HG03354 (cell line): ENCODE results near the gene PCSK9.

Experiments
- ATAC-seq: cut with Tn5 transposase; IDR thresholded peaks from one replicate; pipeline ENCODE4 v1.9.1; 2021; ENCODE audit warnings: mild to moderate bottlenecking; ENCODE audit not compliant: unreplicated experiment, poor library complexity, severe bottlenecking

Gene PCSK9

DNA sequence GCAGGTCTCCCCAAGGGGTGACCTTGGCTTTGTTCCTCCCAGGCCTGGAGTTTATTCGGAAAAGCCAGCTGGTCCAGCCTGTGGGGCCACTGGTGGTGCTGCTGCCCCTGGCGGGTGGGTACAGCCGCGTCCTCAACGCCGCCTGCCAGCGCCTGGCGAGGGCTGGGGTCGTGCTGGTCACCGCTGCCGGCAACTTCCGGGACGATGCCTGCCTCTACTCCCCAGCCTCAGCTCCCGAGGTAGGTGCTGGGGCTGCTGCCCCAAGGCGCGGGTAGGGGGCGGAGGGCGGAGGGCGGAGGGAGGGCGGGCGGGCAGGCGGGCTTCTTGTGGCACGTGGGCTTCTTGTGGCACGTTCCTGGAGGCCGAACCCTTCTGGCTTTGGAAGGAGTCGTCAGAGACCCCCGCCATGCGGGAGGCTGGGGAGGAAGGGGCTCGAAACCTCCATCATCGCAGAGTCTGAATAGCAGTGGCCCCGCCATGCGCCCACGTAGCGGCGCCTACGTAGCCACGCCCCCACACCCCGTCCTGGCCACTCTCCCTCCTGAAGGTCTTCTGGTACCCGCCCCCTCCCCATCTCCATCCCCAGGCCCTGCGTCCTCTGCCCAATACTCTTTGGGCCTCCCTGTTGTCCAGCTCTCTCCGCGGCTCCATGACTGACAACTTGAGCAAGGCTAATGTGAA lies 16.7 kb downstream of the PCSK9 start:
- ATAC-seq = no peak

GRCh38 chr1:55056632-55056992 lies 17.3 kb downstream of the PCSK9 start:
- no peak for ATAC-seq

DNA sequence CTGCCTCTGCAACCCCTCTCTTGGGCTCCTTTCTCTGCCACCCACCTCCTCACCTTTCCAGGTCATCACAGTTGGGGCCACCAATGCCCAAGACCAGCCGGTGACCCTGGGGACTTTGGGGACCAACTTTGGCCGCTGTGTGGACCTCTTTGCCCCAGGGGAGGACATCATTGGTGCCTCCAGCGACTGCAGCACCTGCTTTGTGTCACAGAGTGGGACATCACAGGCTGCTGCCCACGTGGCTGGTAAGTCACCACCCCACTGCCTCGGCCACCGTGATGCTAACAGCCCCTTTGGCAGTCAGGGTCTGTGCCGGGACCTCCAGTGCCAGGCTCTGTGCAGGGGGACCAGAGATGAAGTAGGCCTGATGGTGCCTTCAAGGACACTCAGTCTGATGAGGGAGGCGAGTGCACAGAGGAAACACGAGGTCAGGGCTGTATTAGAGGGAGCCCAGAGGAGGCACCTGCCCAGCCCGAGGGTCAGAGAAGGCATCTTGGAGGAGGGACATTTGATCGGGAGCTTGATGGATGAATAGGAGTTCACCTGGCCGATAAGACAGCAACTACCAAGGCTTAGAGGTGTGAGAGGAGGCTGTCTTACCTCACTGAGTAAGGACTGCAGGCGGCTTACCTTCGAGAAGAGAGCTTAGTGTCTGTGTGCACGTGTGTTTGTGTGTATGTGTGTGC lies 18.1 kb downstream of the PCSK9 start:
- ATAC-seq = no peak

DNA sequence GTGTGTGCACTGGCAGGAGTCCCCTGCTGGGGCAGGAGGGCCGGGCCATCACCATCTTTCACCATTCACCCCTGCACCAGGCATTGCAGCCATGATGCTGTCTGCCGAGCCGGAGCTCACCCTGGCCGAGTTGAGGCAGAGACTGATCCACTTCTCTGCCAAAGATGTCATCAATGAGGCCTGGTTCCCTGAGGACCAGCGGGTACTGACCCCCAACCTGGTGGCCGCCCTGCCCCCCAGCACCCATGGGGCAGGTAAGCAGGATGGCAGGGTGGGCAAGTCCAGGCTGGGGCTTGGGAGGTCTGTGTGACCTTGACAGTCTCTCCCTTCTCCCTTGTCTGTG lies 18.6 kb downstream of the PCSK9 start:
- ATAC-seq = no peak

- no peak for ATAC-seq
These were observed 20.2 kb downstream of the PCSK9 start for GRCh38 chr1:55059302-55060132.

GRCh38 chr1:55060133-55060999 lies 21.0 kb downstream of the PCSK9 start:
- no peak for ATAC-seq

- ATAC-seq = no peak
These were observed 21.8 kb downstream of the PCSK9 start for GRCh38 chr1:55061000-55061705.

DNA sequence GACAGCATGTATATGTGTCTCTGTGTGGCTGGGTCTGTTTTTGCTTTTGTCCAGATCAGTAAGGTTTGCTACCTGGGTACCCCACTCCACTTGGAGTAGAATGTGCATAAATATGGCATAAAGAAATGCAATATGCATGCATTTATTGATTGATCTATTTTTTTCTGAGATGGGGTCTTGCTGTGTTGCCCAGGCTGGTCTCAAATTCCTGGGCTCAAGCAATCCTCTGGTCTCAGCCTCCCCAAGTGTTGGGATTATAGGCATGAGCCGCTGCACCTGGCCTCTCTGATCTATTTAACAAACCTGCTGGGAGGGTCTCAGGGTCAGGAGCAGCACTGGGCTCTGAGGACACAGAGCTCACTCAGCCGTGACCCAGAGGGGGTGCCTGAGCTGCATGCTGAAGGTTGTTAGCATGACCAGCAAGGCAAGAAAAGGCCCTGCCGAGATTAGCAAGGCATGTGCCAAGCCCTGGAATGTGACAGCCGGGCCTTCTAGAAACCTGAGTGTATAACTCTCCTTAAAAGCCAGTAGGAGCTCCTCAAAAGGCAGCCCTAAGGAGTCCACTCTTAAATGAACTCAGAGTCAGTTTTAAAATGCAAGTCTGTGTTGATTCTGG lies 22.5 kb downstream of the PCSK9 start:
- ATAC-seq = no peak

DNA sequence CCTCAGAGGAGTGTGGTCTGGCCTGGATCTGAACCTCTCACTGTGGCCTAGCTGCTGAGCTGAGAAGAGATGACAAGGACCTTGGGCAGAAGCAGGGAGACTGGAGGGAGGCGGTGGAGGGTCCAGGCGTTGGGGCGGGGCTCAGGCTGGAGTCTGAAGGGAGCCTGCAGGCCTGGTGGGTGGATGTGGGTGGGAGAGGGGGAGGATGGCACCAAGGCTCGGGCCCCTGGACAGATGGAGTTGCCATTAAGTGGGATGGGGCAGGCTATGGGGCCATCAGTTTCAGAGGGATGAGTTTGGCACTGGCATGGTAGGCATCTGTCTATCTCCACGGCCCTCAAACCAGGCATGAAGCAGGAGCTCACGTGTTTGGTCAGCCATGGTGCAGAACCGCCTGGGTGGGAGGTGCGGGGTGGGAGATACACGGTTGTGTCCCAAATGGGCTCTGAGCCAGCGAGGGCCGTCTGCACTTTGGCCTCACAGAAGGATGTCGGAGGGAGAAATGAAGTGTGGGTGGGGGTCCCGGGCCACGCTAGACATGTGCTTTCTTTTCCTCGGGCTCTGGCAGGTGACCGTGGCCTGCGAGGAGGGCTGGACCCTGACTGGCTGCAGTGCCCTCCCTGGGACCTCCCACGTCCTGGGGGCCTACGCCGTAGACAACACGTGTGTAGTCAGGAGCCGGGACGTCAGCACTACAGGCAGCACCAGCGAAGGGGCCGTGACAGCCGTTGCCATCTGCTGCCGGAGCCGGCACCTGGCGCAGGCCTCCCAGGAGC lies 23.6 kb downstream of the PCSK9 start:
- no peak for ATAC-seq

DNA sequence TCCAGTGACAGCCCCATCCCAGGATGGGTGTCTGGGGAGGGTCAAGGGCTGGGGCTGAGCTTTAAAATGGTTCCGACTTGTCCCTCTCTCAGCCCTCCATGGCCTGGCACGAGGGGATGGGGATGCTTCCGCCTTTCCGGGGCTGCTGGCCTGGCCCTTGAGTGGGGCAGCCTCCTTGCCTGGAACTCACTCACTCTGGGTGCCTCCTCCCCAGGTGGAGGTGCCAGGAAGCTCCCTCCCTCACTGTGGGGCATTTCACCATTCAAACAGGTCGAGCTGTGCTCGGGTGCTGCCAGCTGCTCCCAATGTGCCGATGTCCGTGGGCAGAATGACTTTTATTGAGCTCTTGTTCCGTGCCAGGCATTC lies 24.2 kb downstream of the PCSK9 start:
- no peak for ATAC-seq

GRCh38 chr1:55064071-55064581 lies 24.8 kb downstream of the PCSK9 start:
- ATAC-seq = peak; percentile 57

DNA sequence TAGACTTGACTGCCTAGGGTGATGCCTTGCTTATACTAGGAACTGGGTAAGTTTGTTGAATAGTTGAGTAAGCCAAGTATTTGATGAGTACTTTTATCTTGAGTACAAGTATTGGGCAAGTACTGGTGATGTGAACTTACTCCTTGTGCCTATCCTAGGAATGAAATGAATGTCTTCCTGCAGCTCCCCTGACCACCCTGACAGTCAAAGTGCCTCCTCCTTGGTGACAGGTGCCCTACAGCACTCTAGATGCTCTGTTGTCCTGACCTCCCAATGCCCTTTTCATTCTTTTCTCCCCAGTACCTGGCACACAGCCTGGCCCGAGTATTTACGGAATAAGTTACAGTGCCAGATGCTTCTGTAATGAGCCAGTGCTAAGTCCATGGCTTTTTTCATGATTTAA lies 25.5 kb downstream of the PCSK9 start:
- ATAC-seq = no peak

DNA sequence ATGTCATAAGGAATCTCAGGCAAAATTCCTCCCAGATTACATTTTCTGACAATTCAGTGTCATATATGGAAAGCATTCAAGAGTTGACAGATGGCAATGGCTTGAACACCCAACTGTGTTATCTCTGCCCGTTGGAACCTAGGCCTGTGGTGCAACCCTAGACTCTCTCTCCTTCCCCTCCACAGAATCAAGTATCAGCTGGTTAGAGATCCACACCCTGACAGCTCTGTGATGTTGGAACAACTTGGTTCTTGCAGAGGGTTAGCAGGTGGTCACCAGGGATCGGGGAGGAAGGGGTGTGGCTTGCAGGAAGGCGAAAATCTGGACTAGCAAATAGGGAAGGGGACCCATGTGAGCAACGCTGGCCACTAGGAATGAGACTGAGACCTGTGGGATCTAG lies 26.3 kb downstream of the PCSK9 start:
- ATAC-seq = no peak

DNA sequence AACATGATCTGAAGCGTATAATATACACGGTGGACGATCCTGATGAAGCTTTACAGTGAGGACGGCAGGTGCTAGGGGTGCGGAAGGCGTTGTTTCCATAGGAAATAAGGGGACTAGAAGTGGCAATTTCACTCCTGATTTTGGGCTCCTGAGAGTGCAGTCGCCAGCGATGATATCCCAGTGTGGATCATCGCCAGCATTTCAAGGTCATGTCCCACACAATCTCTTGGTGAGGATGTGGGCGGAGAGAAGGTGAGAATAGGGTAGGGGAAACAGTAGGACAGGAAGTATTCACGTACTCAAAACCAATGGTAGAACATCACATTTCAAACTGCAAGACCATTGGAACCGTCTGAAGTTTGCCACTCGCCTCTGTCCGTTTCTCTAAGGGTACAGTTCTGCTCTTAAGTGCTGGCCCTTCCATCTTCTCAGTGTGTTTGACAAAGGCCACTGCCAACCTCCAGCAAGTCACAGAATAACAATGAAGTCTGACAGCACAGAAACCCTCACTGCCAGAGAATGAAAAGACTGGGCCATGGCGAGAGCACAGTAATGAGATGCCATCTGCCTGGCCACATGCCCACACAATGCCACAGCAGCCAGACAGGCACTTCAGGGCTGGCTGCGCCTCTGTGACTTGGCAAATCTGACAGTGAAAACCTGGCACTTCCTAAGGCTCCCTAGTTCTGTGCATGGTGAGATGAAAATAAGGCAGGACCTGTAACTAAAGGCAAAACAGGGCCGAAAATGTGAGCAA lies 27.9 kb downstream of the PCSK9 start:
- ATAC-seq = no peak

- no peak for ATAC-seq
These were observed 28.6 kb downstream of the PCSK9 start for GRCh38 chr1:55067914-55068313.

- no peak for ATAC-seq
These were observed 29.3 kb downstream of the PCSK9 start for GRCh38 chr1:55068638-55069037.

- no peak for ATAC-seq
These were observed 29.9 kb downstream of the PCSK9 start for GRCh38 chr1:55069280-55069679.
